ENCODE results near the gene EFNA5. TPM values are rescaled to one million over a fixed set of nuclear protein-coding genes. Genes with fewer than 3 reads are reported as not detected.

Gene EFNA5
- total RNA-seq, 2 experiments from 2014 or later: not detected

GRCh38 chr5:107610798-107611197, 59.9 kb downstream of the EFNA5 start:
- CTCF ChIA-PET: no interaction called here
- Histone ChIP-seq H3K9me3 (ENCODE audit: control insufficient read depth in 1 of 2, insufficient read depth in 1 of 2, low read length in 2 of 2) (peaks cover 0 to 3% of the 10 kb centered on the region in 2 experiments), H3K27me3 (ENCODE audit: control insufficient read depth in 1 of 2, insufficient read depth in 2 of 2, low read length in 2 of 2) (no peaks in the 10 kb centered on the region), H3K36me3 (ENCODE audit: insufficient read depth, low read length) (no peaks in the 10 kb centered on the region), H3K4me1 (ENCODE audit: insufficient read depth, low read length) (no peaks in the 10 kb centered on the region), H3K4me3 (ENCODE audit: low read length) (no peak overlapping the region), H3K27ac (ENCODE audit: low read depth in 1 of 2, low read length in 2 of 2) (no peak overlapping the region)
- ATAC-seq (ENCODE audit: poor library complexity): no peak
- intact Hi-C loops (cut with DNase I, micrococcal nuclease): no loop called here
- Mint-ChIP-seq H3K4me1 (ENCODE audit: low read depth) (no peaks in the 10 kb centered on the region), H3K4me3 (no peak overlapping the region), H3K27me3 (peaks cover 11% of the 10 kb centered on the region), H3K36me3 (ENCODE audit: low read depth) (no peaks in the 10 kb centered on the region), H3K9me3 (no peaks in the 10 kb centered on the region), H3K27ac (no peak overlapping the region)
- TF ChIP-seq CTCF (IDR thresholded peaks at IDR 0.05): no peak
- DNase-seq: no peak
- POLR2A ChIA-PET: no interaction called here

GRCh38 chr5:107607671-107608345, 62.9 kb downstream of the EFNA5 start:
- no peak overlapping the region for H3K4me3 Mint-ChIP-seq
- ATAC-seq (ENCODE audit: poor library complexity) (no peak), DNase-seq (no peak)
- ChIA-PET POLR2A (no interaction called here), CTCF (no interaction called here)
- no peaks in the 10 kb centered on the region for H3K36me3 Mint-ChIP-seq (ENCODE audit: low read depth)
- no peak overlapping the region for H3K27ac ChIP-seq (ENCODE audit: low read depth in 1 of 2, low read length in 2 of 2)
- H3K27me3 ChIP-seq (ENCODE audit: control insufficient read depth in 1 of 2, insufficient read depth in 2 of 2, low read length in 2 of 2): no peaks in the 10 kb centered on the region
- H3K9me3 ChIP-seq (ENCODE audit: control insufficient read depth in 1 of 2, insufficient read depth in 1 of 2, low read length in 2 of 2): peaks cover 0 to 3% of the 10 kb centered on the region in 2 experiments
- no peaks in the 10 kb centered on the region for H3K36me3 ChIP-seq (ENCODE audit: insufficient read depth, low read length)
- no peaks in the 10 kb centered on the region for H3K4me1 Mint-ChIP-seq (ENCODE audit: low read depth)
- no peak overlapping the region for H3K27ac Mint-ChIP-seq
- peaks cover 16% of the 10 kb centered on the region for H3K27me3 Mint-ChIP-seq
- H3K4me1 ChIP-seq (ENCODE audit: insufficient read depth, low read length): no peaks in the 10 kb centered on the region
- H3K9me3 Mint-ChIP-seq: no peaks in the 10 kb centered on the region
- no peak overlapping the region for H3K4me3 ChIP-seq (ENCODE audit: low read length)
- intact Hi-C loops (cut with DNase I, micrococcal nuclease): no loop called here
- TF ChIP-seq CTCF (IDR thresholded peaks at IDR 0.05): no peak

- no peaks in the 10 kb centered on the region for H3K9me3 Mint-ChIP-seq
- Histone ChIP-seq H3K4me3 (ENCODE audit: low read length) (no peak overlapping the region), H3K4me1 (ENCODE audit: insufficient read depth, low read length) (no peaks in the 10 kb centered on the region), H3K27ac (ENCODE audit: low read depth in 1 of 2, low read length in 2 of 2) (no peak overlapping the region), H3K36me3 (ENCODE audit: insufficient read depth, low read length) (no peaks in the 10 kb centered on the region), H3K27me3 (ENCODE audit: control insufficient read depth in 1 of 2, insufficient read depth in 2 of 2, low read length in 2 of 2) (no peaks in the 10 kb centered on the region), H3K9me3 (ENCODE audit: control insufficient read depth in 1 of 2, insufficient read depth in 1 of 2, low read length in 2 of 2) (peaks cover 0 to 3% of the 10 kb centered on the region in 2 experiments)
- DNase-seq (no peak), ATAC-seq (ENCODE audit: poor library complexity) (no peak)
- H3K4me1 Mint-ChIP-seq (ENCODE audit: low read depth): no peaks in the 10 kb centered on the region
- no peak for TF ChIP-seq CTCF (IDR thresholded peaks at IDR 0.05)
- CTCF ChIA-PET: no interaction called here
- H3K4me3 Mint-ChIP-seq: no peak overlapping the region
- peaks cover 16% of the 10 kb centered on the region for H3K27me3 Mint-ChIP-seq
- intact Hi-C loops (cut with DNase I, micrococcal nuclease): no loop called here
- POLR2A ChIA-PET: no interaction called here
- no peak overlapping the region for H3K27ac Mint-ChIP-seq
- no peaks in the 10 kb centered on the region for H3K36me3 Mint-ChIP-seq (ENCODE audit: low read depth)
Measured at GRCh38 chr5:107607196-107607595, 63.5 kb downstream of the EFNA5 start.

Data from CD4-positive, alpha-beta T cell (primary cell).